Inferior parietal cortex (tissue), 1 donor: ENCODE measurements around the gene WWOX.
"Not testable (repeated sequence)": the region's sequence is repeated elsewhere in the genome, so short reads cannot be mapped to it uniquely, and the experiment has no call there.

Experiments used
- DNase-seq: peaks from one replicate; pipeline ENCODE4 v3.0.0-alpha.2; 2016; ENCODE audit errors: extremely low spot score

The WWOX gene

DNA sequence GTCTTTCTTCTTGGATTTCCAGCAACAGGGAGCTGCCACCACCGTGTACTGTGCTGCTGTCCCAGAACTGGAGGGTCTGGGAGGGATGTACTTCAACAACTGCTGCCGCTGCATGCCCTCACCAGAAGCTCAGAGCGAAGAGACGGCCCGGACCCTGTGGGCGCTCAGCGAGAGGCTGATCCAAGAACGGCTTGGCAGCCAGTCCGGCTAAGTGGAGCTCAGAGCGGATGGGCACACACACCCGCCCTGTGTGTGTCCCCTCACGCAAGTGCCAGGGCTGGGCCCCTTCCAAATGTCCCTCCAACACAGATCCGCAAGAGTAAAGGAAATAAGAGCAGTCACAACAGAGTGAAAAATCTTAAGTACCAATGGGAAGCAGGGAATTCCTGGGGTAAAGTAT, 1112.1 kb downstream of the WWOX start:
- no peak for DNase-seq

- DNase-seq = no peak
These were observed 1112.8 kb downstream of the WWOX start for GRCh38 chr16:79212114-79212791.

GRCh38 chr16:79213214-79213613, 1113.8 kb downstream of the WWOX start:
- DNase-seq = no peak

DNA sequence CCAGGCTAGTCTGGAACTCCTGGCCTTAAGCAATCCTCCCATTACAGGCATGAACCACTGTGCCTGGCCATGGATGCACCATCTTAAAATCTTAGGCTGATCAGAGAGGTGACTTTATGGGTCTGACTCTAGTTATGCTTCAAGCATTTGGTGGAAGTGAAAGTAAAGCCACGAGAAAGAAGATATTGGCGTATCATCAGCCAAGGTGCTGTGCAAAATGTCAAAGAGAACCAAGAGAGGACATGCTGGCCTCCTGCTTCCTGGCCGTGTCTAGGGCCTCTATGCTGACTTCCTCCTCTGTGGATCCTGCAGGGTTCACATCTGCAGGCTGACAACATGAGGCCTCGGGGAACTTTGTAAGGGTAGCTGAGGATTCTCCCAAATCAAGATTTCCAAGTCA, 1115.8 kb downstream of the WWOX start:
- DNase-seq = no peak

DNA sequence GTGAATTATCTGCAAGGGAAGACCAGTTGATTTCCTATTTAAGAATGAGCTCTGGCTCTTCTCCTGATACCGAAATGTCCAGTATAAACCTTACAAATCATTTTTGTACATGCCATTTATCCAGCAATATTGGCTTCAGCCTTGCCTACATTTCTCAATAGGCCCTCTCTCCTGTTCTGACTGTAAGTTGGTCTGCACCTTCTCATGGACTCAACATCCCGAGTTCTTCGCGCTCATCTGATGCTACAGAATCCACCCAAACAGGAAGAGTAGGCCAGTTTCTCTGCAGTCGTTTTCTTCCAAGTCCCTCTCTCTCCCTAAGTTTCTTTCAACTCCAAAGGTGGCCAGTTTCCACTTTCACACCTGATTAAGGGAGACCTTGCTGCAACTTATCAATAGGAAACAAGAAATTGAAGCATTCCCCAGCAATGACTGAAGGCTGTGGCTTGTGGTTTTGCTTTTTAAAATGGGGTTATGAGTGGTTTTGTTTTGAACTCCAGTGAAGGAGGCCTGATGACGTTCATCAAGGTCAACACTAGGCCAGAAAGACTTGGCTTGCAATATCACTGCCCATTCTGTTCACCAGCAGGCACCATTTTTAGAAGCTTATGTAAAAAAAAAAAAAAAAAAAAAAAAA, 1118.0 kb downstream of the WWOX start:
- no peak for DNase-seq

DNA sequence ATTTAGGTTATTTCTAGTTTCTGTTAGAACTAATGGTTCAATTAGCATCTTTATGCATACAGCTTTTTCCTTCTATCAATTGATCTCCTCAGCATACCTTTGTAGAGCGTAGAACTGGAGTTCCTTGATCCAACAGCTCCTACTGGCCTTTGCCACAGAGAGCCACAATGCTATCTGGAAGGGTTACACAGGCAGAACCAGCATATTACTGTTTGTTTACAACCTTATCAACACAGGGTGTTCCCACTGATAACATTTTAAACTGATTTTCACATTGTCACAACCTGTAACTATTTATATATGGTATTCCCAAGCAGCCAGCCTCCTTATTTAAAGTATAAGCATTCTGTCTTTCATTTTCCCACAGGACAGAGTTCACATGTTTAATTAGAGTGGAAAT, 1118.9 kb downstream of the WWOX start:
- no peak for DNase-seq

DNA sequence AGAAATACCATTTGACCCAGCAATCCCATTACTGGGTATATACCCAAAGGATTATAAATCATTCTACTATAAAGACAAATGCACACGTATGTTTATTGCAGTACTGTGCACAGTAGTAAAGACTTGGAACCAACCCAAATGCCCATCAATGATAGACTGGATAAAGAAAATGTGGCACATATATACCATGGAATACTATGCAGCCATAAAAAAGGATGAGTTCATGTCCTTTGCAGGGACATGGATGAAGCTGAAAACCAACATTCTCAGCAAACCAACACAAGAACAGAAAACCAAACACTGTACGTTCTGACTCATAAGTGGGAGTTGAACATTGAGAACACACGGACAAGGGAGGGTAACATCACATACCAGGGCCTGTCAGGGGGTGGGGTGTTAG, 1126.5 kb downstream of the WWOX start:
- not testable (repeated sequence) for DNase-seq

DNA sequence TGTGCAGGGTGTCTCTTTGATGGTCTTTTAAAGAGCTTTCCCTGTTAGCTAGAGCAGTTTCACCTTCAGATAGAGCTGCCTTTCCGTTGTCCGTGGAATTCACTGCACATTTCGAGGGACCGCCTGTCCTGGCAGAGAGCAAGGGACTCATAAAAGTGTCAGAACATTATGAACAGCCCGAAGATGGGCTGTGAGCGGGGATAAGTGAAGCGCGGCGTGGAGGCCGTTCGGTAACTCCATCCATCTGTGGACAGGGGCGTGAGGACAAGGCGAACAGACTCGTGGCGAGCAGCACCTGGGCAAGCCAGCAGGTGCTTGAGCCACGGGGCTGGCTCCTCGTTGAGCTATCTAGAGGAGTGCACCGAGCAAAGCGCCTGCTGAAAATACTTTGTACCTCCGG, 1129.9 kb downstream of the WWOX start:
- no peak for DNase-seq

GRCh38 chr16:79245700-79246099, 1146.2 kb downstream of the WWOX start:
- DNase-seq = not testable (repeated sequence)

DNA sequence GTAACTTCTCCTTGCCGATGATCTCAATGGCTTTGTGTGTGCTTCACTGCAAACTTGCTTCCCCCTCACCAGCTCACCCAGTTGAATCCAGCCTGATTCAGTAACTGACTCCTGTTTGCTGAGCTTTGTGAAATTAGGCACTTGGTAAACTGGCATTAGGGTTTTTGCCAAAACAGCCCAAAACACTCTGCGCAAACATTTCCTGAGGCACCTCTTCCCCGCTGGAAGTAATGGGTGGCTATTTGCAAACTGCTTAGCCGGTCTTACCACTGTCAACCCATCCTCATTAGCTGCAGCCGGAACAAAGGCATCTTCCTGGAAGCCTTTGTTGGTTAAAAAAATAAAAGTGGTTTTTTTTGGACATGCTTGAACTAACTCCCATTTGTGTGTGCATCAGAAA, 1147.9 kb downstream of the WWOX start:
- no peak for DNase-seq

- DNase-seq = no peak
These were observed 1148.9 kb downstream of the WWOX start for GRCh38 chr16:79248351-79248750.

DNA sequence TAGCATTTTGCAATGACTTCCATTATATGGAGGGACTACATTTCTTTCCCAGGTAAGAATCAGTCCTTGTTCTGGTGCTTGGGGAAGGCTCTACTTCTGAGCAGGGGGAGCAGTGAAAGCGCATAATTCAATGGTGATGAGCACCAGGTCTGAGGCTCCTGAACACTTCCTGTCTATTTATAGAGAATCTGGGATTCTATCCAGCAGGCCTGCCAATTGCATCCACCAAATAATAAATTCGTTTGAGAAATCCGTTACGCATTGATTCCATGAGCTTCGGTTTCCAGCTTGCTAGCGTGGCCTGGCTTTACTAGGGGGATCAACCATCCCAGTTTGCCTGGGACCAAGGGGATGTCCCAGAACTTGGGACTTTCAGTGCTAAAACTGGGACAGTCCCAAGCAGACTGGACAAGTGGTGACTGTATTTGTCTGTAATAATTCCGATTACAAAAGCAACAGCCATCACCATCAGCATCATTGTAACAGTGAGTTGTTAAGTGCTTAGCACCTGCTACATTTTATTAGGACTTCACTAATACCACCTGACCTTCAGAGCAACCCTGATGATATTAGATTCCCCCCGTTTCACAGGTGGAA, 1151.1 kb downstream of the WWOX start:
- no peak for DNase-seq

- no peak for DNase-seq
These were observed 1153.7 kb downstream of the WWOX start for GRCh38 chr16:79253100-79253631.

DNA sequence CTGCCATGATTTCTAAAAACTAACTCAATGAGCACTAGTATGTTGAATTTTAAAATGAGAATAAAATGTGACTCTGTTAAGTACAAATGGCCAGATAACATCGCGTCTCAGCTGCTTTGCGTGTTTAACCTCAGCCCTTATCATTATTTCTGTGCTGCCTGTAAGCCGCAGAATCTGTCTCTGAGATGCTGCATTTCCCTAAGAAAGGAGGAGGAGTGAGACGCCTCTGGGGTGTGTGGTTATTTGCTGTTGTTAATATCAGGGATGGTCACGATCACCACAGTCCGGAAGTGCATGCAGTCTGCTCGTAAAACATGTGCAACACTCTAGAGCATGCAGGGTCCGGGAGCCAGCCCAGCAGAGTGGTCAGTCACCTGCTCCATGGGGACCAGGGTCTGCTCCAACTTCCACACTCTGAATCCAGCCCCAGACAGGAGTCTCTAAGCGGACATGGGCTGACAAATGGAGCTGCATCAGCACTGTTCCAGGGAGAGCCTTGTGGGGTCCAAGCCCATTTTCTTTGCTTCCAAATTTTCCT, 1158.6 kb downstream of the WWOX start:
- DNase-seq = no peak

DNA sequence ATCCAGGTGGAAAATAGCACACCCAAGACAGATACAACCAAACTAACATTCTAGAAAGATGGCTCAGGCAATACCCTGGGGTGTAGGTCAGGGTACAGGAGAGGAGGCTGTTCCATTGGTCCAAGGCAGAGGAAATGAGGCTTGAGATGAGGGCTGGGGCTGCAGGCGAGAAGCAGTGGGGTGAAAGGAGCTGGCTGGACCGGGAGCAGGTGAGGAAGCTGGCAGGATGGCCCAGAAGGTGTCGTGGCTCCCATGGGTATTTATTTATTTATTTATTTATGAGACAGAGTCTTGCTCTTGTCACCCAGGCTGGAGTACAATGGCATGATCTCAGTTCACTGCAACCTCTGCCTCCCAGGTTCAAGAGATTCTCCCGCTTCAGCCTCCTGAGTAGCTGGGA, 1161.4 kb downstream of the WWOX start:
- DNase-seq = not testable (repeated sequence)

DNA sequence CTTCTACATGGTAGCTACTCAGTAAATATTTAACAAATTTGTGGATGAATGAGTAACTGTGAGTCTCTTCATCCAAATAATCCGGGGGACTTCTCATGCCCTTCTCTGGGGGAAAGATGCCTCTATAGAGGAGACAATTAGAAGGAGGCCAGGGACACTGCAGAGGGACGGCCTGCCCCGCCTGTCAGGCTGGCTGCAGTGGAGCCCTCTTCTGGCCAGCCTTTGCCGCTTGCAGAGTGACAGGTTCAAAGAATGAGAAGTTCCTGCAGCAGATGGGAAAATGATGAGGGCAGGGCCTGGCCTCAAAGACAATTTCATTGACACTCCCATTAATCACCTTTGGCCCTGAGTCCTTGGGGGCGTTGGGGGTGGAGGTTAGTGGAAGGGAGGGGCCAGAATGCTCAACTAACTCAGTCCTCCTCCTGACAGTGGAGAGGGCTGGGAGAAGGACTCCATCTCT, 1162.1 kb downstream of the WWOX start:
- no peak for DNase-seq

GRCh38 chr16:79261944-79262552, 1162.6 kb downstream of the WWOX start:
- DNase-seq = no peak
